Measurements from ENCODE around the gene BAIAP2.
A peak's percentile ranks its signal among the peaks of the same experiment; 100 is the strongest.

BAIAP2 gene

GRCh38 chr17:81056312-81056711 lies 21.4 kb downstream of the BAIAP2 start:
- no peaks in the 10 kb centered on the region for H3K9me3 ChIP-seq (ENCODE audit: severe bottlenecking)
- peaks cover 42% of the 10 kb centered on the region for H3K36me3 ChIP-seq (ENCODE audit: low read depth)
- no peaks in the 10 kb centered on the region for H3K27me3 ChIP-seq (ENCODE audit: insufficient read depth, poor library complexity, severe bottlenecking)
- DNase-seq (ENCODE audit: low spot score) (no peak), ATAC-seq (ENCODE audit: low read depth) (no peak)
- H3K4me1 ChIP-seq (ENCODE audit: insufficient read depth, poor library complexity, severe bottlenecking): peaks cover 29% of the 10 kb centered on the region
- TF ChIP-seq CTCF (IDR thresholded peaks at IDR 0.05; ENCODE audit: poor library complexity, severe bottlenecking): no peak
- peak overlapping the region; percentile 90 for H3K27ac ChIP-seq (ENCODE audit: poor library complexity, severe bottlenecking)
- no peak overlapping the region for H3K4me3 ChIP-seq (ENCODE audit: severe bottlenecking)

GRCh38 chr17:81057079-81057730 lies 22.3 kb downstream of the BAIAP2 start:
- TF ChIP-seq CTCF (IDR thresholded peaks at IDR 0.05; ENCODE audit: poor library complexity, severe bottlenecking): no peak
- DNase-seq (ENCODE audit: low spot score) (peak; percentile 88), ATAC-seq (ENCODE audit: low read depth) (peak; percentile 91)
- Histone ChIP-seq H3K27ac (ENCODE audit: poor library complexity, severe bottlenecking) (peak overlapping the region; percentile 90), H3K9me3 (ENCODE audit: severe bottlenecking) (no peaks in the 10 kb centered on the region), H3K27me3 (ENCODE audit: insufficient read depth, poor library complexity, severe bottlenecking) (no peaks in the 10 kb centered on the region), H3K36me3 (ENCODE audit: low read depth) (peaks cover 50% of the 10 kb centered on the region), H3K4me3 (ENCODE audit: severe bottlenecking) (no peak overlapping the region), H3K4me1 (ENCODE audit: insufficient read depth, poor library complexity, severe bottlenecking) (peaks cover 21% of the 10 kb centered on the region)

- no peak for DNase-seq (ENCODE audit: low spot score)
- no peak for ATAC-seq (ENCODE audit: low read depth)
- Histone ChIP-seq H3K36me3 (ENCODE audit: low read depth) (peaks cover 53% of the 10 kb centered on the region), H3K4me3 (ENCODE audit: severe bottlenecking) (no peak overlapping the region), H3K4me1 (ENCODE audit: insufficient read depth, poor library complexity, severe bottlenecking) (peaks cover 21% of the 10 kb centered on the region), H3K9me3 (ENCODE audit: severe bottlenecking) (no peaks in the 10 kb centered on the region), H3K27ac (ENCODE audit: poor library complexity, severe bottlenecking) (peak overlapping the region; percentile 90), H3K27me3 (ENCODE audit: insufficient read depth, poor library complexity, severe bottlenecking) (no peaks in the 10 kb centered on the region)
- TF ChIP-seq CTCF (IDR thresholded peaks at IDR 0.05; ENCODE audit: poor library complexity, severe bottlenecking): no peak
Measured at GRCh38 chr17:81057777-81058176, 22.8 kb downstream of the BAIAP2 start.

GRCh38 chr17:81058263-81058871 lies 23.4 kb downstream of the BAIAP2 start:
- Histone ChIP-seq H3K4me1 (ENCODE audit: insufficient read depth, poor library complexity, severe bottlenecking) (peaks cover 26% of the 10 kb centered on the region), H3K9me3 (ENCODE audit: severe bottlenecking) (no peaks in the 10 kb centered on the region), H3K36me3 (ENCODE audit: low read depth) (peaks cover 58% of the 10 kb centered on the region), H3K27ac (ENCODE audit: poor library complexity, severe bottlenecking) (peak overlapping the region; percentile 90), H3K27me3 (ENCODE audit: insufficient read depth, poor library complexity, severe bottlenecking) (no peaks in the 10 kb centered on the region), H3K4me3 (ENCODE audit: severe bottlenecking) (no peak overlapping the region)
- DNase-seq (ENCODE audit: low spot score) (no peak), ATAC-seq (ENCODE audit: low read depth) (no peak)
- no peak for TF ChIP-seq CTCF (IDR thresholded peaks at IDR 0.05; ENCODE audit: poor library complexity, severe bottlenecking)

GRCh38 chr17:81059026-81059425 lies 24.1 kb downstream of the BAIAP2 start:
- Histone ChIP-seq H3K4me3 (ENCODE audit: severe bottlenecking) (no peak overlapping the region), H3K27ac (ENCODE audit: poor library complexity, severe bottlenecking) (no peak overlapping the region), H3K27me3 (ENCODE audit: insufficient read depth, poor library complexity, severe bottlenecking) (no peaks in the 10 kb centered on the region), H3K4me1 (ENCODE audit: insufficient read depth, poor library complexity, severe bottlenecking) (peaks cover 33% of the 10 kb centered on the region), H3K36me3 (ENCODE audit: low read depth) (peaks cover 60% of the 10 kb centered on the region), H3K9me3 (ENCODE audit: severe bottlenecking) (no peaks in the 10 kb centered on the region)
- ATAC-seq (ENCODE audit: low read depth) (no peak), DNase-seq (ENCODE audit: low spot score) (no peak)
- no peak for TF ChIP-seq CTCF (IDR thresholded peaks at IDR 0.05; ENCODE audit: poor library complexity, severe bottlenecking)
